H9 (cell line): Measurements from ENCODE around the gene LDHA. TPM values are rescaled to one million over a fixed set of nuclear protein-coding genes. Genes with fewer than 3 reads are reported as not detected.

Source experiments
- DNase-seq: peaks from one replicate; pipeline ENCODE4 v3.0.0-alpha.2; 2017
- H2AFZ ChIP-seq: one replicate; pipeline ENCODE4 v1.6.1; 2013; ENCODE audit warnings: mild to moderate bottlenecking, low read length, control low read depth, moderate library complexity
- H2AK5ac ChIP-seq: 2 replicates; pipeline ENCODE4 v1.6.1; 2013; ENCODE audit warnings: low read length, control low read depth, mixed read lengths; ENCODE audit not compliant: insufficient read length
- H2BK120ac ChIP-seq: one replicate; pipeline ENCODE4 v1.6.1; 2013; ENCODE audit warnings: low read depth, mild to moderate bottlenecking, low read length, control low read depth, inconsistent platforms; ENCODE audit not compliant: poor library complexity, severe bottlenecking
- H2BK12ac ChIP-seq: 2 replicates; pipeline ENCODE4 v1.6.1; 2013; ENCODE audit warnings: low read length, control low read depth, mixed read lengths, low read depth; ENCODE audit not compliant: insufficient read length
- H2BK15ac ChIP-seq: 2 replicates; pipeline ENCODE4 v1.6.1; 2013; ENCODE audit warnings: low read depth, low read length, control low read depth
- H2BK20ac ChIP-seq: one replicate; pipeline ENCODE4 v1.6.1; 2013; ENCODE audit warnings: low read depth, mild to moderate bottlenecking, low read length, control low read depth, inconsistent platforms; ENCODE audit not compliant: poor library complexity, severe bottlenecking
- H2BK5ac ChIP-seq: 2 replicates; pipeline ENCODE4 v1.6.1; 2013; ENCODE audit warnings: low read length, control low read depth, mixed read lengths; ENCODE audit not compliant: insufficient read length
- H3K14ac ChIP-seq: 2 replicates; pipeline ENCODE4 v1.6.1; 2013; ENCODE audit warnings: low read length, control low read depth; ENCODE audit not compliant: insufficient read depth
- H3K18ac ChIP-seq: 2 replicates; pipeline ENCODE4 v1.6.1; 2013; ENCODE audit warnings: low read depth, mild to moderate bottlenecking, mixed read lengths, low read length, control low read depth; ENCODE audit not compliant: insufficient read length
- H3K23ac ChIP-seq: 2 replicates; pipeline ENCODE4 v1.6.1; 2013; ENCODE audit warnings: low read length, control low read depth, mixed read lengths, low read depth; ENCODE audit not compliant: insufficient read length
- H3K23me2 ChIP-seq: 2 replicates; pipeline ENCODE4 v1.6.1; 2013; ENCODE audit warnings: low read depth, mild to moderate bottlenecking, mixed read lengths, low read length, control low read depth; ENCODE audit not compliant: insufficient read length, poor library complexity, severe bottlenecking
- H3K27ac ChIP-seq: 2 replicates; pipeline ENCODE4 v1.5.1; 2013; ENCODE audit warnings: low read length, control low read depth, mixed read lengths, low read depth; ENCODE audit not compliant: insufficient read length
- H3K27me3 ChIP-seq: 2 replicates; pipeline ENCODE4 v1.6.1; 2013; ENCODE audit warnings: low read length, control low read depth, inconsistent platforms; ENCODE audit not compliant: insufficient read depth
- H3K4ac ChIP-seq: 2 replicates; pipeline ENCODE4 v1.6.1; 2013; ENCODE audit warnings: low read depth, mild to moderate bottlenecking, control low read depth, inconsistent platforms, low read length, moderate library complexity
- H3K4me1 ChIP-seq: 2 replicates; pipeline ENCODE4 v1.6.1; 2013; ENCODE audit warnings: low read length, control low read depth, inconsistent platforms; ENCODE audit not compliant: insufficient read depth
- H3K4me2 ChIP-seq: 2 replicates; pipeline ENCODE4 v1.6.1; 2013; ENCODE audit warnings: low read length, control low read depth, mixed read lengths; ENCODE audit not compliant: insufficient read length, insufficient read depth
- H3K56ac ChIP-seq: 2 replicates; pipeline ENCODE4 v1.6.1; 2013; ENCODE audit warnings: low read depth, mild to moderate bottlenecking, mixed read lengths, low read length, control low read depth; ENCODE audit not compliant: insufficient read length
- H3K79me1 ChIP-seq: 2 replicates; pipeline ENCODE4 v1.6.1; 2013; ENCODE audit warnings: low read depth, mild to moderate bottlenecking, moderate library complexity, low read length, control low read depth, inconsistent platforms; ENCODE audit not compliant: insufficient read depth, poor library complexity, severe bottlenecking
- H3K79me2 ChIP-seq: 2 replicates; pipeline ENCODE4 v1.6.1; 2013; ENCODE audit warnings: low read length, control low read depth, inconsistent platforms; ENCODE audit not compliant: insufficient read depth
- H3K9ac ChIP-seq: 2 replicates; pipeline ENCODE4 v1.6.1; 2013; ENCODE audit warnings: low read length, control low read depth, mixed read lengths; ENCODE audit not compliant: insufficient read length; ENCODE audit errors: extremely low read depth
- H3K9me3 ChIP-seq: one replicate; pipeline ENCODE4 v1.6.1; 2013; ENCODE audit warnings: low read depth, low read length, inconsistent platforms; ENCODE audit not compliant: control insufficient read depth
- H3T11ph ChIP-seq: one replicate; pipeline ENCODE4 v1.6.1; 2013; ENCODE audit warnings: mild to moderate bottlenecking, low read length, control low read depth, inconsistent platforms
- H4K20me1 ChIP-seq: one replicate; pipeline ENCODE4 v1.6.1; 2013; ENCODE audit not compliant: control insufficient read depth, insufficient read length, insufficient read depth
- H4K5ac ChIP-seq: 2 replicates; pipeline ENCODE4 v1.6.1; 2013; ENCODE audit warnings: low read depth, mild to moderate bottlenecking, mixed read lengths, low read length, control low read depth; ENCODE audit not compliant: insufficient read length
- H4K8ac ChIP-seq: replicated peaks from 2 replicates; pipeline ENCODE4 v1.6.1; 2013; ENCODE audit warnings: low read length, control low read depth, mixed read lengths, low read depth; ENCODE audit not compliant: insufficient read length
- H4K91ac ChIP-seq: 2 replicates; pipeline ENCODE4 v1.6.1; 2013; ENCODE audit warnings: low read depth, mild to moderate bottlenecking, moderate library complexity, mixed read lengths, low read length, control low read depth; ENCODE audit not compliant: insufficient read length
- H3K27ac Mint-ChIP-seq, 3 experiments: 2 replicates in 2 of 3; 3 replicates in 1 of 3; pipeline ENCODE4 v1.8.0; 2020 to 2021; ENCODE audit warnings: mixed read lengths in 3 of 3, mild to moderate bottlenecking in 1 of 3, moderate library complexity in 1 of 3
- H3K27me3 Mint-ChIP-seq: 2 replicates; pipeline ENCODE4 v1.8.0; 2021; ENCODE audit warnings: low read depth, mild to moderate bottlenecking, moderate library complexity, mixed read lengths
- H3K36me3 Mint-ChIP-seq, 3 experiments: 2 replicates in 2 of 3; 3 replicates in 1 of 3; pipeline ENCODE4 v1.8.0; 2020 to 2021; ENCODE audit warnings: low read depth in 3 of 3, mixed read lengths in 3 of 3; ENCODE audit not compliant: insufficient read depth in 1 of 3
- H3K4me1 Mint-ChIP-seq, 2 experiments: 2 replicates each; pipeline ENCODE4 v1.8.0; 2020; ENCODE audit warnings: mixed read lengths in 2 of 2
- H3K4me3 Mint-ChIP-seq, 2 experiments: 2 replicates in 1 of 2; 3 replicates in 1 of 2; pipeline ENCODE4 v1.8.0; 2020 to 2021; ENCODE audit warnings: mild to moderate bottlenecking in 2 of 2, mixed read lengths in 2 of 2, moderate library complexity in 1 of 2
- H3K9me3 Mint-ChIP-seq, 2 experiments: 2 replicates in 1 of 2; 3 replicates in 1 of 2; pipeline ENCODE4 v1.8.0; 2020; ENCODE audit warnings: mild to moderate bottlenecking in 2 of 2, mixed read lengths in 2 of 2, moderate library complexity in 1 of 2
- WGBS: extraction: QIAGEN DNeasy Blood & Tissue Kit; methylation state at CpG from one replicate; pipeline ENCODE4 v1.1.7; 2013; ENCODE audit warnings: missing lambda C conversion rate, low lambda C conversion rate, mixed read lengths; ENCODE audit not compliant: insufficient read length; ENCODE audit errors: extremely low coverage; 5-methylcytosine and 5-hydroxymethylcytosine counted together
- total RNA-seq: library from RNA; stranded (reverse); gene quantifications from 2 replicates; pipeline ENCODE4 v1.2.1, GENCODE V29; 2021
- TF ChIP-seq, protein P1 (sequence below): fragments of 200-600 bp; sonication (generic); conservative IDR thresholded peaks from 3 replicates; pipeline ENCODE4 v1.8.0; 2021; ENCODE audit warnings: antibody characterized with exemption, mild to moderate bottlenecking

LDHA gene
- total RNA-seq, 1 experiment from 2014 or later, result 720 TPM

GRCh38 chr11:18368221-18368620 is 26.1 kb upstream of the LDHA start:
- Histone ChIP-seq H2BK120ac (no peak overlapping the region), H3K56ac (no peak overlapping the region), H2BK15ac (no peak overlapping the region), H3K79me1 (no peaks in the 10 kb centered on the region), H3K9ac (no peak overlapping the region), H2AK5ac (no peak overlapping the region), H2BK20ac (no peak overlapping the region), H3K23ac (no peak overlapping the region), H3K4ac (no peak overlapping the region), H3T11ph (no peak overlapping the region), H3K18ac (no peak overlapping the region), H3K14ac (no peak overlapping the region), H3K4me1 (no peaks in the 10 kb centered on the region), H2BK12ac (no peak overlapping the region), H3K27ac (no peak overlapping the region), H4K20me1 (no peaks in the 10 kb centered on the region), H2AFZ (no peak overlapping the region), H4K8ac (no peak overlapping the region), H3K27me3 (no peaks in the 10 kb centered on the region), H3K23me2 (no peaks in the 10 kb centered on the region), H4K91ac (no peak overlapping the region), H3K4me2 (no peak overlapping the region), H3K79me2 (no peaks in the 10 kb centered on the region), H2BK5ac (no peak overlapping the region), H4K5ac (no peak overlapping the region), H3K9me3 (no peaks in the 10 kb centered on the region)
- Mint-ChIP-seq H3K4me1 (no peaks in the 10 kb centered on the region), H3K4me3 (no peak overlapping the region), H3K27me3 (no peaks in the 10 kb centered on the region), H3K36me3 (peaks cover 6 to 34% (median 27%) of the 10 kb centered on the region in 3 experiments; a peak in 5 of 7 replicates), H3K27ac (no peak overlapping the region), H3K9me3 (no peaks in the 10 kb centered on the region)
- TF ChIP-seq, protein P1, sequence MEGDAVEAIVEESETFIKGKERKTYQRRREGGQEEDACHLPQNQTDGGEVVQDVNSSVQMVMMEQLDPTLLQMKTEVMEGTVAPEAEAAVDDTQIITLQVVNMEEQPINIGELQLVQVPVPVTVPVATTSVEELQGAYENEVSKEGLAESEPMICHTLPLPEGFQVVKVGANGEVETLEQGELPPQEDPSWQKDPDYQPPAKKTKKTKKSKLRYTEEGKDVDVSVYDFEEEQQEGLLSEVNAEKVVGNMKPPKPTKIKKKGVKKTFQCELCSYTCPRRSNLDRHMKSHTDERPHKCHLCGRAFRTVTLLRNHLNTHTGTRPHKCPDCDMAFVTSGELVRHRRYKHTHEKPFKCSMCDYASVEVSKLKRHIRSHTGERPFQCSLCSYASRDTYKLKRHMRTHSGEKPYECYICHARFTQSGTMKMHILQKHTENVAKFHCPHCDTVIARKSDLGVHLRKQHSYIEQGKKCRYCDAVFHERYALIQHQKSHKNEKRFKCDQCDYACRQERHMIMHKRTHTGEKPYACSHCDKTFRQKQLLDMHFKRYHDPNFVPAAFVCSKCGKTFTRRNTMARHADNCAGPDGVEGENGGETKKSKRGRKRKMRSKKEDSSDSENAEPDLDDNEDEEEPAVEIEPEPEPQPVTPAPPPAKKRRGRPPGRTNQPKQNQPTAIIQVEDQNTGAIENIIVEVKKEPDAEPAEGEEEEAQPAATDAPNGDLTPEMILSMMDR, result no peak
- no peak for DNase-seq
- WGBS, result no CpG with 5 or more reads among the region's 2 CpGs
